ENCODE measurements around the gene PPM1M.
"Not testable (repeated sequence)": the region's sequence is repeated elsewhere in the genome, so short reads cannot be mapped to it uniquely, and the experiment has no call there.

PPM1M gene

GRCh38 chr3:52283306-52283705 is 37.7 kb downstream of the PPM1M start:
- no peak overlapping the region for H3K27ac ChIP-seq
- DNase-seq = no peak
- no peaks in the 10 kb centered on the region for H3K27me3 ChIP-seq (ENCODE audit: insufficient read depth, low read depth, severe bottlenecking)
- no peak overlapping the region for H3K4me3 ChIP-seq (ENCODE audit: low read depth, low read length)
- no peak for TF ChIP-seq CTCF (IDR thresholded peaks at IDR 0.05; ENCODE audit: low read depth, low read length)
- no peaks in the 10 kb centered on the region; the same call in 1 of the 2 replicates for H3K36me3 ChIP-seq
- no peaks in the 10 kb centered on the region for H3K9me3 ChIP-seq (ENCODE audit: severe bottlenecking)

GRCh38 chr3:52284051-52284450 is 38.5 kb downstream of the PPM1M start:
- H3K4me3 ChIP-seq (ENCODE audit: low read depth, low read length); H3K9me3 ChIP-seq (ENCODE audit: severe bottlenecking); DNase-seq; H3K27me3 ChIP-seq (ENCODE audit: insufficient read depth, low read depth, severe bottlenecking); H3K27ac ChIP-seq; H3K36me3 ChIP-seq: not testable (repeated sequence)

- H3K9me3 ChIP-seq (ENCODE audit: severe bottlenecking) = no peaks in the 10 kb centered on the region
- H3K36me3 ChIP-seq = no peaks in the 10 kb centered on the region; the same call in 1 of the 2 replicates
- peak overlapping the region; percentile 60; the same call in 1 of the 2 replicates for H3K4me3 ChIP-seq (ENCODE audit: low read depth, low read length)
- no peak for DNase-seq
- no peak for TF ChIP-seq CTCF (IDR thresholded peaks at IDR 0.05; ENCODE audit: low read depth, low read length)
- H3K27ac ChIP-seq = no peak overlapping the region
- no peaks in the 10 kb centered on the region for H3K27me3 ChIP-seq (ENCODE audit: insufficient read depth, low read depth, severe bottlenecking)
Measured at GRCh38 chr3:52286777-52287110, 41.2 kb downstream of the PPM1M start.

GRCh38 chr3:52288674-52289073 is 43.1 kb downstream of the PPM1M start:
- no peak overlapping the region for H3K27ac ChIP-seq
- no peak overlapping the region for H3K4me3 ChIP-seq (ENCODE audit: low read depth, low read length)
- no peak for DNase-seq
- TF ChIP-seq CTCF (IDR thresholded peaks at IDR 0.05; ENCODE audit: low read depth, low read length) = no peak
- H3K27me3 ChIP-seq (ENCODE audit: insufficient read depth, low read depth, severe bottlenecking) = no peaks in the 10 kb centered on the region
- H3K9me3 ChIP-seq (ENCODE audit: severe bottlenecking) = no peaks in the 10 kb centered on the region
- no peaks in the 10 kb centered on the region; the same call in 1 of the 2 replicates for H3K36me3 ChIP-seq

- Histone ChIP-seq H3K27ac (no peak overlapping the region), H3K9me3 (ENCODE audit: severe bottlenecking) (no peaks in the 10 kb centered on the region), H3K4me3 (ENCODE audit: low read depth, low read length) (no peak overlapping the region), H3K27me3 (ENCODE audit: insufficient read depth, low read depth, severe bottlenecking) (no peaks in the 10 kb centered on the region), H3K36me3 (no peaks in the 10 kb centered on the region; the same call in 1 of the 2 replicates)
- no peak for DNase-seq
- no peak for TF ChIP-seq CTCF (IDR thresholded peaks at IDR 0.05; ENCODE audit: low read depth, low read length)
Measured at GRCh38 chr3:52289338-52289746, 43.8 kb downstream of the PPM1M start.

GRCh38 chr3:52289747-52290595 is 44.4 kb downstream of the PPM1M start:
- TF ChIP-seq CTCF (IDR thresholded peaks at IDR 0.05; ENCODE audit: low read depth, low read length) = no peak
- Histone ChIP-seq H3K27ac (no peak overlapping the region), H3K36me3 (no peaks in the 10 kb centered on the region; the same call in 1 of the 2 replicates), H3K4me3 (ENCODE audit: low read depth, low read length) (no peak overlapping the region), H3K9me3 (ENCODE audit: severe bottlenecking) (no peaks in the 10 kb centered on the region), H3K27me3 (ENCODE audit: insufficient read depth, low read depth, severe bottlenecking) (no peaks in the 10 kb centered on the region)
- DNase-seq = no peak

Measured in WERI-Rb-1 (cell line).